ENCODE results near the gene CDC42BPA.

DNA sequence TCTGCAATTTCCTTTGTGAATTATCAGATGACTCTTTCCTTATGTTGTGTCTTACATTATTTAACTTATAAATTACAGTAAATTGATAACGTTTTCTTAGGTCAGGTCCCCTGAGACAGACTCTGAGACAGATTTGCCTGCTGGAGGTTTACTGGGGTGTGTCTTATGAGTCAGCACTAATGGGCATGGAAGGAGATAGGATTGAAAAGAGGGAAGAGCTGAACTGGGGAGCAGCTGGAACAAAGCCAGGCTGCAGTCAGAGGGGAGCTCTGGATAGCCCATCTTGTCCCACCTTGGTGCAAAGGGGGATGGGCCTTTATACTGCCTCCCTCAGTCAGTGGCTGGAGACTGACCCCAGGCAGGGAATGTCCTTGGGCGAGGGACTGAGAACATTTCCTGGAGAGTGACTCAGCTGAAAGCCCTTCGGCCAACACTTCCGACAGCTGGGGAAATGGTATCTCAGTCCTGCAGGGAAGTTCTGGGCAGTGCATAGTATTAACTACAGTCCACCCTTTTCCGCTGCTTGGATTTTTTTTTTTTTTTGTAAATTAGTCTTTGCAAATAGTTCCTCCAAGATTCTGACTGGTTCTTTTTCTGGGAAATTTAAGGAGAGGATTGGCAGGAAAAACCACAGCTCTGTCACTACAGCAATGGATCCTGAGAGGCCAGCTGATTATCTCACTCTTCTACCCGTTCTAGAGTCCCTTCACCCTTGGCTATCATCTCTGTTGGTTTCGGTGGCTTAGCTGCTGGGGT, 39.1 kb upstream of the CDC42BPA start:
- TF ChIP-seq EP300 (conservative IDR thresholded peaks at IDR 0.05; ENCODE audit: poor library complexity, severe bottlenecking), result no peak
- TF ChIP-seq, protein P1, sequence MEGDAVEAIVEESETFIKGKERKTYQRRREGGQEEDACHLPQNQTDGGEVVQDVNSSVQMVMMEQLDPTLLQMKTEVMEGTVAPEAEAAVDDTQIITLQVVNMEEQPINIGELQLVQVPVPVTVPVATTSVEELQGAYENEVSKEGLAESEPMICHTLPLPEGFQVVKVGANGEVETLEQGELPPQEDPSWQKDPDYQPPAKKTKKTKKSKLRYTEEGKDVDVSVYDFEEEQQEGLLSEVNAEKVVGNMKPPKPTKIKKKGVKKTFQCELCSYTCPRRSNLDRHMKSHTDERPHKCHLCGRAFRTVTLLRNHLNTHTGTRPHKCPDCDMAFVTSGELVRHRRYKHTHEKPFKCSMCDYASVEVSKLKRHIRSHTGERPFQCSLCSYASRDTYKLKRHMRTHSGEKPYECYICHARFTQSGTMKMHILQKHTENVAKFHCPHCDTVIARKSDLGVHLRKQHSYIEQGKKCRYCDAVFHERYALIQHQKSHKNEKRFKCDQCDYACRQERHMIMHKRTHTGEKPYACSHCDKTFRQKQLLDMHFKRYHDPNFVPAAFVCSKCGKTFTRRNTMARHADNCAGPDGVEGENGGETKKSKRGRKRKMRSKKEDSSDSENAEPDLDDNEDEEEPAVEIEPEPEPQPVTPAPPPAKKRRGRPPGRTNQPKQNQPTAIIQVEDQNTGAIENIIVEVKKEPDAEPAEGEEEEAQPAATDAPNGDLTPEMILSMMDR (IDR thresholded peaks at IDR 0.05; ENCODE audit: poor library complexity, severe bottlenecking), result no peak
- no peak for TF ChIP-seq POLR2AphosphoS5 (IDR thresholded peaks at IDR 0.05)
- no peak for TF ChIP-seq SMC3 (conservative IDR thresholded peaks at IDR 0.05; ENCODE audit: poor library complexity)
- no peak for TF ChIP-seq RAD21 (conservative IDR thresholded peaks at IDR 0.05)
- TF ChIP-seq EZH2 (IDR thresholded peaks at IDR 0.05; ENCODE audit: borderline replicate concordance, insufficient read depth, low read length, poor library complexity, severe bottlenecking), result no peak
- TF ChIP-seq TAF1 (IDR thresholded peaks at IDR 0.05; ENCODE audit: low read depth), result no peak
